Measurements from ENCODE around the gene SPACA7. TPM values are rescaled to one million over a fixed set of nuclear protein-coding genes. Genes with fewer than 3 reads are reported as not detected.
A peak's percentile ranks its signal among the peaks of the same experiment; 100 is the strongest.

The SPACA7 gene
- total RNA-seq, 1 donor from 2014 or later = not detected

DNA sequence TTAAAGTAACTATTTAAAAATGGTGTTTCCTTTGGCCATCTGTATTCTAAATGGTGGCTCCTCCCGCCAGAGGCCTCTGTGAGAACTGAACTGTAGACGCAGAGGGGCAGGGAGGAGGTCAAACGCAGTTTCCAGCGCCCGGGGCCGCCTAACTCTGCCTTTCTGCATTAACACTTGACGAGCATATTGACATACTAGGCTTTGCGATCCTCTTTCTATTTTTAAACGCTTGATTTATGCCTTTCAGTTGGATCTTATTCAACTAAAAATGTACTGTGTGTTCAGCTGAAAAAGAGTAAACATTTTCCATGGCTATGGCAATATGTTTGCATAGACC, 74.7 kb downstream of the SPACA7 start:
- Mint-ChIP-seq H3K9me3 (ENCODE audit: unreplicated experiment) (no peaks in the 10 kb centered on the region), H3K27me3 (ENCODE audit: unreplicated experiment) (peaks cover 5% of the 10 kb centered on the region), H3K4me1 (ENCODE audit: unreplicated experiment) (peaks cover 4% of the 10 kb centered on the region), H3K27ac (ENCODE audit: unreplicated experiment) (no peak overlapping the region), H3K4me3 (ENCODE audit: unreplicated experiment) (no peak overlapping the region), H3K36me3 (ENCODE audit: unreplicated experiment) (no peaks in the 10 kb centered on the region)
- no peak for DNase-seq (ENCODE audit: extremely low spot score, unreplicated experiment)
- TF ChIP-seq, protein P1, sequence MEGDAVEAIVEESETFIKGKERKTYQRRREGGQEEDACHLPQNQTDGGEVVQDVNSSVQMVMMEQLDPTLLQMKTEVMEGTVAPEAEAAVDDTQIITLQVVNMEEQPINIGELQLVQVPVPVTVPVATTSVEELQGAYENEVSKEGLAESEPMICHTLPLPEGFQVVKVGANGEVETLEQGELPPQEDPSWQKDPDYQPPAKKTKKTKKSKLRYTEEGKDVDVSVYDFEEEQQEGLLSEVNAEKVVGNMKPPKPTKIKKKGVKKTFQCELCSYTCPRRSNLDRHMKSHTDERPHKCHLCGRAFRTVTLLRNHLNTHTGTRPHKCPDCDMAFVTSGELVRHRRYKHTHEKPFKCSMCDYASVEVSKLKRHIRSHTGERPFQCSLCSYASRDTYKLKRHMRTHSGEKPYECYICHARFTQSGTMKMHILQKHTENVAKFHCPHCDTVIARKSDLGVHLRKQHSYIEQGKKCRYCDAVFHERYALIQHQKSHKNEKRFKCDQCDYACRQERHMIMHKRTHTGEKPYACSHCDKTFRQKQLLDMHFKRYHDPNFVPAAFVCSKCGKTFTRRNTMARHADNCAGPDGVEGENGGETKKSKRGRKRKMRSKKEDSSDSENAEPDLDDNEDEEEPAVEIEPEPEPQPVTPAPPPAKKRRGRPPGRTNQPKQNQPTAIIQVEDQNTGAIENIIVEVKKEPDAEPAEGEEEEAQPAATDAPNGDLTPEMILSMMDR (IDR thresholded peaks at IDR 0.05) = no peak

DNA sequence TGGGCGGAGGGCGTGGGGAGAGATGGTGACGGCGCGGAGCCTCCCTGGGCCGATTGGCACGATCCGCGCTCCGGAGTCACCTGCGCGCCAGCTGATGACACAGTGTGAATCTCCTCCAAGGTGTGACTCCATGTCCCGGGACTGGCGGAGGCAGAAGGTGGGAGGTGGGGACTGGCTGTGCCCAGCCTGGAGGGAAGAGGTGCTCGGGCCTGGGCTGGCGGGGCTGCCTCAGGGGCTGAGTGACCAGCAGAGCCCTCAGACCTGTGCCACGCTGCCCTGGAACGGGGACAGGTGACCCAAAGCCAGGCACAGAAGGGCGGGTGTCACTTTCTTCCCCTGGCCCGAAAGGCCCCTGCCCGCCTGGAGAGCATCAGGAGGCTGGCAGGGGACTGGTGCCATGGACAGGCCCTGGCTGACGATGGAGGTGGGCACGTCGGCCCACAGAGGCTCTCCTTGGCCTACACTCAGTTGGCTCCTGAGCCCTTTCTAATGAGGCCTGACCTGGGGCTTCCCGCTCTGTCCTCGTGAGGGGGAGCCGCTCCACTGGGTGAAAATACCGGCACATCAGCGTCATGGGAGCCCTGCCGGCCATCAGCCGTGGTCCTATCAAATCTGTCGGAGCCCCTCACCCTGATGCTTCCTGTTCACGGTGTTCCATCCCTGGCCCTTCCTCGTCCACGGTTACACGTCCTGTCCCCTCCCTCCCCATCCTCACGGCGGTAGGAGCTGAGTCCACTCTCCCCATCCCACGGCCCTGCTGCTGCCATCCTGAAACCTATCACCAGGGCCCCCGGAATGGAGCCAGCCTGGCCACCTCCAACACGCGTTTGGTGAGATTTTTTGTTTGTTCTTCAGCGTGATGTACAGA, 75.6 kb downstream of the SPACA7 start:
- H3K36me3 Mint-ChIP-seq (ENCODE audit: unreplicated experiment) = no peaks in the 10 kb centered on the region
- no peak overlapping the region for H3K4me3 Mint-ChIP-seq (ENCODE audit: unreplicated experiment)
- H3K27me3 Mint-ChIP-seq (ENCODE audit: unreplicated experiment) = peaks cover 5% of the 10 kb centered on the region
- H3K27ac Mint-ChIP-seq (ENCODE audit: unreplicated experiment) = no peak overlapping the region
- peaks cover 4% of the 10 kb centered on the region for H3K4me1 Mint-ChIP-seq (ENCODE audit: unreplicated experiment)
- no peaks in the 10 kb centered on the region for H3K9me3 Mint-ChIP-seq (ENCODE audit: unreplicated experiment)
- TF ChIP-seq, protein P1 (IDR thresholded peaks at IDR 0.05) = no peak
- no peak for DNase-seq (ENCODE audit: extremely low spot score, unreplicated experiment)

DNA sequence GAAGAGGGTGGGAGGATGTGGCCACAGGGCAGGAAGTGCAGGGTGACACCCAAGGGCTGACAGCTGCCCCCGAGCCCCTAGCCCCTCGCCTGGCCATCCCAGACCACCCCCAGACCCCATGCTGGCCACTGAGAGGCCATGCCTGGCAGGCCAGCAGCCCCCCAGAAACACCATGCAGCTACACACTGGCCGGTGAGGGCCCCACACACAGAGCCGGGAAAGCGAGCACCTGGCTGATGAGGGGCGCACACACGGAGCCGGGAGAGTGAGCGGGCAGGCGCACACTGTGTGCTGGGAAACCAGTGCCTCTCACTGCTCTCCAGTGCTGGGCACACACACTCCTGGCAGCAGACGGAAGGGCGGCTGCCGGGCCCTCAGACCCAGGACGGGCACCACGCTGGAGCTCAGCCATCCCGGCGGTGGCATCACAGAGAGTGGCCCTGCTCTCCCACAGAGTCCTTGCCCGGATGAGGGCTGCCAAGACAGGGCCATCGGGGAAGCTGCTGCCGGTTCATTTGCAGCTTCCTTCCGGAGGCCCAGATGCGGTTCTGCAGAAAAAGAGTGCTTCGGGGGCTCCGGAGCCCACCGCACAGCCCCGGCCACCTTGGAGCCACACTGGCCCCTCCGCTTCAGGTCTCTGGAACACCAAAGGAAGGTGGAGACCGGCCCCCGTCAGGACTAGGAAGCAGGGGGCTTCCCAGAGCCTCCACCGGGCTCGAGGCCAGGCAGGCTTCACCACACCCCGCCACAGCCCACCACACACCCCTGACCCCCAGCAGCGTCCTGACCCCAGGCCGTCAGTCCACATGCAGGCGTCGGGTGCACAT, 76.4 kb downstream of the SPACA7 start:
- H3K4me1 Mint-ChIP-seq (ENCODE audit: unreplicated experiment) = peaks cover 4% of the 10 kb centered on the region
- H3K27ac Mint-ChIP-seq (ENCODE audit: unreplicated experiment) = no peak overlapping the region
- H3K4me3 Mint-ChIP-seq (ENCODE audit: unreplicated experiment) = no peak overlapping the region
- no peak for DNase-seq (ENCODE audit: extremely low spot score, unreplicated experiment)
- no peaks in the 10 kb centered on the region for H3K9me3 Mint-ChIP-seq (ENCODE audit: unreplicated experiment)
- peaks cover 5% of the 10 kb centered on the region for H3K27me3 Mint-ChIP-seq (ENCODE audit: unreplicated experiment)
- TF ChIP-seq, protein P1 (IDR thresholded peaks at IDR 0.05) = no peak
- H3K36me3 Mint-ChIP-seq (ENCODE audit: unreplicated experiment) = no peaks in the 10 kb centered on the region

DNA sequence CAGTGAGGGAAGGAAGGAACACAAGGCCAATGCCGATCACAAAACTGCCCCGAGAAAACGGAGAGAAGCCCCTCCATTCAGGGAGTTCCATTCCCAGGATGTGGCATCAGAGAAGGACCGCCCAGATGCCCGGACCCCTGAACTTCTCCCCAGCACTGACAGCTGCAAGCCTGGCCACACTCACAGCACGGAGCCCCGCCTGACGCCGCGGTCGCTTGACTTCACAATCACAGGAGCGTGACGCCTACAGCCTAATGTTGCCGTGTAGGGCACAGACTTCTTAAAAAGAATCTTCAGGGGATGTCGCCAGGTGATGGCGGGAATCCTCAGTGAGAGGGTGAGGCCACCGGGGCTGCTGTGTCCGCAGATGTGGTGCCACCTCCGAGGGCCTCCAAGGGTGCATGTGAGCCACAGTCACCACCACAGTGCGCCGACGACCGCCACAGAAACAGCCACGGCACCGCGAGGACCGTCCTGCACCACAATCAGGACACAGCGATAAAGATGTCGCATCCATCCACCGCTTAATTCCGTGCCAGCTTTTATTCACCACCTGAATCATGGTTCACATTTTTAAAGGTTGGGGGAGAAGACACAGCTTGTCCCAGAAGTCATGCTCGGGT, 77.2 kb downstream of the SPACA7 start:
- peak; percentile 83 for DNase-seq (ENCODE audit: extremely low spot score, unreplicated experiment)
- Mint-ChIP-seq H3K36me3 (ENCODE audit: unreplicated experiment) (no peaks in the 10 kb centered on the region), H3K27ac (ENCODE audit: unreplicated experiment) (no peak overlapping the region), H3K9me3 (ENCODE audit: unreplicated experiment) (no peaks in the 10 kb centered on the region), H3K4me1 (ENCODE audit: unreplicated experiment) (peaks cover 4% of the 10 kb centered on the region), H3K4me3 (ENCODE audit: unreplicated experiment) (no peak overlapping the region), H3K27me3 (ENCODE audit: unreplicated experiment) (peaks cover 5% of the 10 kb centered on the region)
- TF ChIP-seq, protein P1 (IDR thresholded peaks at IDR 0.05) = no peak
